ENCODE measurements around the gene LPAR2.

DNA sequence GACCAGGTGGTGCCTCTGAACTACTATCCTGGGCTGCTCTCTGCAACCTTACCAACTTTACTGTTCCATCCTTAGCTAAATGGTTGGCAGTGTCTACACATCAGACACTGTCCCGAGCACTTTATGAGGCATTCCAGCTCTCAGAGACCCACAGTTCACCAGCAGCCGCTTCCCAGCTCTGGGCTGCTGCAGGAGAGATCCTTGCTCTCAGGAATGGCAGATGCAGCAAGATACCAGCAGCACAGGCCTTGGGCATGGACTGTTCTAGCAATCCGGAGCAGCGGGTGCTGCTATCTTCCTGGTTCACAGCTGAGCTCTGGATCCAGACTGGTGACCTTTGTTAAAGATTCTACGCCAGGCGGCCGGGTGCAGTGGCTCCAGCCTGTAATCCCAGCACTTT is 3.3 kb upstream of the LPAR2 start:
- no peak for TF ChIP-seq EZH2 (IDR thresholded peaks at IDR 0.05)
- no peak for TF ChIP-seq POLR2AphosphoS5 (IDR thresholded peaks at IDR 0.05; ENCODE audit: borderline replicate concordance, low read depth, low read length)

Measured in SK-N-MC (cell line).